ENCODE measurements around the gene PPFIA2.

Gene PPFIA2

GRCh38 chr12:81530352-81530751 lies 228.8 kb downstream of the PPFIA2 start:
- H3K36me3 Mint-ChIP-seq (ENCODE audit: low read depth): no peaks in the 10 kb centered on the region
- H3K27ac Mint-ChIP-seq: no peak overlapping the region
- no peaks in the 10 kb centered on the region for H3K4me1 Mint-ChIP-seq

GRCh38 chr12:81520064-81520945 lies 238.8 kb downstream of the PPFIA2 start:
- no peaks in the 10 kb centered on the region for H3K27me3 Mint-ChIP-seq (ENCODE audit: low read depth, poor library complexity)
- H3K27ac Mint-ChIP-seq: no peak overlapping the region
- no peaks in the 10 kb centered on the region for H3K36me3 Mint-ChIP-seq (ENCODE audit: low read depth)
- no peak overlapping the region for H3K4me3 Mint-ChIP-seq
- H3K9me3 Mint-ChIP-seq: no peaks in the 10 kb centered on the region
- DNase-seq: no peak
- H3K4me1 Mint-ChIP-seq: no peaks in the 10 kb centered on the region
- no peak for TF ChIP-seq CTCF (IDR thresholded peaks at IDR 0.05)

More at GRCh38 chr12:81530352-81530751, 228.8 kb downstream of the PPFIA2 start:
- DNase-seq: no peak
- no peaks in the 10 kb centered on the region for H3K9me3 Mint-ChIP-seq
- no peak overlapping the region for H3K4me3 Mint-ChIP-seq
- H3K27me3 Mint-ChIP-seq (ENCODE audit: low read depth, poor library complexity): no peaks in the 10 kb centered on the region
- TF ChIP-seq CTCF (IDR thresholded peaks at IDR 0.05): no peak

- no peak overlapping the region for H3K4me3 Mint-ChIP-seq
- no peaks in the 10 kb centered on the region for H3K27me3 Mint-ChIP-seq (ENCODE audit: low read depth, poor library complexity)
- TF ChIP-seq CTCF (IDR thresholded peaks at IDR 0.05): no peak
- H3K9me3 Mint-ChIP-seq: no peaks in the 10 kb centered on the region
- no peak for DNase-seq
- H3K27ac Mint-ChIP-seq: no peak overlapping the region
- H3K36me3 Mint-ChIP-seq (ENCODE audit: low read depth): no peaks in the 10 kb centered on the region
- H3K4me1 Mint-ChIP-seq: no peaks in the 10 kb centered on the region
Observed at GRCh38 chr12:81518638-81519037, 240.5 kb downstream of the PPFIA2 start.

GRCh38 chr12:81517296-81517695 lies 241.9 kb downstream of the PPFIA2 start:
- Mint-ChIP-seq H3K4me3 (no peak overlapping the region), H3K27me3 (ENCODE audit: low read depth, poor library complexity) (no peaks in the 10 kb centered on the region), H3K4me1 (no peaks in the 10 kb centered on the region), H3K27ac (no peak overlapping the region), H3K36me3 (ENCODE audit: low read depth) (no peaks in the 10 kb centered on the region), H3K9me3 (no peaks in the 10 kb centered on the region)
- TF ChIP-seq CTCF (IDR thresholded peaks at IDR 0.05): no peak
- DNase-seq: no peak

GRCh38 chr12:81502912-81503695 lies 256.0 kb downstream of the PPFIA2 start:
- Mint-ChIP-seq H3K36me3 (ENCODE audit: low read depth) (no peaks in the 10 kb centered on the region), H3K27ac (peak overlapping the region; percentile 43), H3K4me1 (no peaks in the 10 kb centered on the region), H3K4me3 (no peak overlapping the region), H3K9me3 (no peaks in the 10 kb centered on the region), H3K27me3 (ENCODE audit: low read depth, poor library complexity) (no peaks in the 10 kb centered on the region)
- no peak for TF ChIP-seq CTCF (IDR thresholded peaks at IDR 0.05)
- DNase-seq: no peak

All from nephron progenitor cell (in vitro differentiated cells).